ENCODE results near the gene SEMA3F. TPM values are rescaled to one million over a fixed set of nuclear protein-coding genes. Genes with fewer than 3 reads are reported as not detected.
"Not testable (repeated sequence)": the region's sequence is repeated elsewhere in the genome, so short reads cannot be mapped to it uniquely, and the experiment has no call there.

SEMA3F gene
- total and polyA plus RNA-seq, 2 experiments from 2014 or later: 13.9 to 15.5 TPM

- TF ChIP-seq CTCF (IDR thresholded peaks at IDR 0.05; ENCODE audit: poor library complexity) (no peak), EZH2 (IDR thresholded peaks at IDR 0.05; ENCODE audit: borderline replicate concordance) (no peak), EZH2phosphoT487 (IDR thresholded peaks at IDR 0.05; ENCODE audit: low read depth, severe bottlenecking, unreplicated experiment) (no peak)
- WGBS (ENCODE audit: low lambda C conversion rate, missing lambda C conversion rate): 78% methylated on average over 13 of the region's 13 CpGs
- peak; percentile 75 for DNase-seq (ENCODE audit: low spot score)
These were observed 55.6 kb downstream of the SEMA3F start for GRCh38 chr3:50210510-50211367.

GRCh38 chr3:50211368-50211717 is 56.2 kb downstream of the SEMA3F start:
- DNase-seq (ENCODE audit: low spot score); H3K27me3 ChIP-seq; H3K79me2 ChIP-seq; H3K36me3 ChIP-seq (replicated peaks; ENCODE audit: insufficient read depth, low read depth); H3K9me3 ChIP-seq (ENCODE audit: low read depth); H2AFZ ChIP-seq; H4K20me1 ChIP-seq (ENCODE audit: insufficient read depth, poor library complexity, severe bottlenecking); H3K4me3 ChIP-seq; H3K4me1 ChIP-seq (ENCODE audit: insufficient read depth); H3K9me2 ChIP-seq (replicated peaks; ENCODE audit: insufficient read depth); H3K4me2 ChIP-seq: not testable (repeated sequence)
- H3K27ac ChIP-seq: peak overlapping the region; percentile 79
- 88% methylated on average over 5 of the region's 5 CpGs for WGBS (ENCODE audit: low lambda C conversion rate, missing lambda C conversion rate)

More at GRCh38 chr3:50210510-50211367, 55.6 kb downstream of the SEMA3F start:
- Histone ChIP-seq H3K4me1 (ENCODE audit: insufficient read depth) (peaks cover under 1% of the 10 kb centered on the region), H3K4me2 (no peak overlapping the region), H3K79me2 (no peaks in the 10 kb centered on the region), H4K20me1 (ENCODE audit: insufficient read depth, poor library complexity, severe bottlenecking) (no peaks in the 10 kb centered on the region), H3K27ac (peak overlapping the region; percentile 79), H3K9me2 (replicated peaks; ENCODE audit: insufficient read depth) (no peaks in the 10 kb centered on the region), H3K4me3 (no peak overlapping the region), H3K27me3 (peaks cover 15% of the 10 kb centered on the region), H3K36me3 (replicated peaks; ENCODE audit: insufficient read depth, low read depth) (no peaks in the 10 kb centered on the region), H2AFZ (no peak overlapping the region), H3K9me3 (ENCODE audit: low read depth) (no peaks in the 10 kb centered on the region)

GRCh38 chr3:50211930-50212329 is 56.8 kb downstream of the SEMA3F start:
- no peaks in the 10 kb centered on the region for H3K36me3 ChIP-seq (replicated peaks; ENCODE audit: insufficient read depth, low read depth)
- no peak overlapping the region for H3K27ac ChIP-seq
- H3K4me2 ChIP-seq: no peak overlapping the region
- H3K79me2 ChIP-seq: no peaks in the 10 kb centered on the region
- no peaks in the 10 kb centered on the region for H3K9me3 ChIP-seq (ENCODE audit: low read depth)
- no peaks in the 10 kb centered on the region for H3K4me1 ChIP-seq (ENCODE audit: insufficient read depth)
- no peak overlapping the region for H3K4me3 ChIP-seq
- TF ChIP-seq CTCF (IDR thresholded peaks at IDR 0.05; ENCODE audit: poor library complexity) (no peak), EZH2 (IDR thresholded peaks at IDR 0.05; ENCODE audit: borderline replicate concordance) (no peak), EZH2phosphoT487 (IDR thresholded peaks at IDR 0.05; ENCODE audit: low read depth, severe bottlenecking, unreplicated experiment) (no peak)
- H3K9me2 ChIP-seq (replicated peaks; ENCODE audit: insufficient read depth): no peaks in the 10 kb centered on the region
- no peak overlapping the region for H2AFZ ChIP-seq
- WGBS (ENCODE audit: low lambda C conversion rate, missing lambda C conversion rate): 68% methylated on average over 2 of the region's 2 CpGs
- no peak for DNase-seq (ENCODE audit: low spot score)
- H3K27me3 ChIP-seq: peaks cover 3% of the 10 kb centered on the region
- no peaks in the 10 kb centered on the region for H4K20me1 ChIP-seq (ENCODE audit: insufficient read depth, poor library complexity, severe bottlenecking)

- no peaks in the 10 kb centered on the region for H3K4me1 ChIP-seq (ENCODE audit: insufficient read depth)
- H2AFZ ChIP-seq: no peak overlapping the region
- H3K27me3 ChIP-seq: no peaks in the 10 kb centered on the region
- no peak for TF ChIP-seq EZH2phosphoT487 (IDR thresholded peaks at IDR 0.05; ENCODE audit: low read depth, severe bottlenecking, unreplicated experiment)
- no peak for TF ChIP-seq EZH2 (IDR thresholded peaks at IDR 0.05; ENCODE audit: borderline replicate concordance)
- no peak for TF ChIP-seq CTCF (IDR thresholded peaks at IDR 0.05; ENCODE audit: poor library complexity)
- no peak for DNase-seq (ENCODE audit: low spot score)
- no peaks in the 10 kb centered on the region for H4K20me1 ChIP-seq (ENCODE audit: insufficient read depth, poor library complexity, severe bottlenecking)
- no peak overlapping the region for H3K27ac ChIP-seq
- H3K9me3 ChIP-seq (ENCODE audit: low read depth): no peaks in the 10 kb centered on the region
- no peak overlapping the region for H3K4me2 ChIP-seq
- no peaks in the 10 kb centered on the region for H3K36me3 ChIP-seq (replicated peaks; ENCODE audit: insufficient read depth, low read depth)
- 92% methylated on average over 4 of the region's 4 CpGs for WGBS (ENCODE audit: low lambda C conversion rate, missing lambda C conversion rate)
- H3K79me2 ChIP-seq: no peaks in the 10 kb centered on the region
- H3K4me3 ChIP-seq: no peak overlapping the region
- no peaks in the 10 kb centered on the region for H3K9me2 ChIP-seq (replicated peaks; ENCODE audit: insufficient read depth)
These were observed 57.4 kb downstream of the SEMA3F start for GRCh38 chr3:50212502-50212901.
